ENCODE results near the gene HNRNPM.

Gene HNRNPM

DNA sequence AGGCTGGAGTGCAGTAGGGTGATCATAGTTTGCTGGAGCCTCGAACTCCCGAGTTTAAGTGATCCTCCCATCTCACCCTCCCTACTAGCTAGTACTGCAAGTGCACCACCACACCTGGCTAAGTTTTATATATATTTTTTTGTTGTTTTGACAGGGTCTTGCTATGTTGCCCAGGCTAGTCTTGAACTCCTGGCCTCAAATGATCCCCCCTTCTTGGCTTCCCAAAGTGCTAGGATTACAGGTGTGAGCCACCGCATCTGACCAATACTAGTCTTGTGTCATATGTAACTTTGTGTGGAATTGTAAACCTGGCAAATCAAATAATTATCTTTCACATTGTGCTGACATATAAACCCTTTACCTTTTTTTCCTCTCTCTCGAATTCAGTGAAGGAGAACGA, 10.2 kb downstream of the HNRNPM start:
- DNase-seq, result no peak
- intact Hi-C loops (cut with DNase I), result no loop called here

DNA sequence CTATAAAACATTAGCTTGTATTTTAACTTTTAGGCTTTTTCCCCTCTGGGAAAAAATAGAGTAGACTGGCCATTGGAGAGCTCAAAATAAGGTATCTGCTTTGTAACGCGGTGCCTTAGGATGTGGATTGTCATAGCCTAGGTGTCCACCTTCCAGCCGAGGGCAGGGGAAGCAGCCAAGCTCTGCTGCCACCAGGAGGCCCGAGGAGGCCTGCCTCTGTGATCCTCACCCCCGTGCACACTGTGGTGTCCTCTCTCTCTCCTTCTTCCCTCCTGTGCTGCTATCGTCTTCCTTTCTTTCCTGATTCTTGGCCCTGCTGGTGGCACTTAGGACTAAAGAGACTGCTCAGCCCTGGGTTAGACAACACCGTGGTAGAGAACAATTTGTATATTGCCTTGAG, 11.3 kb downstream of the HNRNPM start:
- DNase-seq, result no peak
- intact Hi-C loops (cut with DNase I), result no loop called here

DNA sequence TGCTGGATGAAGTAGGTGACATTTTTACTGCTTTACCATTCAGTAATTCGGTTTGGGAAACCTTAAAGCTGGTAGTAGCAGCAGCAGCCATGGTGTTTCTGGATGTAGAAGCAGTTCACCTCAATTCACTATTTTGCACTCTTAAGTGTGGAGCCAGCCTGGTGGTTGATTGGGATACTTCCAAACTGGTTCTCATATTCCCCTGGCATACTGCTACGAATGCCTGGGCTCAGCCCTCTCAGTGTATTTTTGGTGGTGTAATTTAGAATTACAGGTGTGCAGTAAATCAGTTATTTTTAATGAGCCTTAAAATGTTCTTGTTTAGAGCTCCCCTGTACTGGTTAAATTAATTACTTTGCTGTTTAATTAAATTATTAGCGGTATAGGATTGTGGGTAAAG, 12.4 kb downstream of the HNRNPM start:
- intact Hi-C loops (cut with DNase I), result no loop called here
- DNase-seq, result no peak

DNA sequence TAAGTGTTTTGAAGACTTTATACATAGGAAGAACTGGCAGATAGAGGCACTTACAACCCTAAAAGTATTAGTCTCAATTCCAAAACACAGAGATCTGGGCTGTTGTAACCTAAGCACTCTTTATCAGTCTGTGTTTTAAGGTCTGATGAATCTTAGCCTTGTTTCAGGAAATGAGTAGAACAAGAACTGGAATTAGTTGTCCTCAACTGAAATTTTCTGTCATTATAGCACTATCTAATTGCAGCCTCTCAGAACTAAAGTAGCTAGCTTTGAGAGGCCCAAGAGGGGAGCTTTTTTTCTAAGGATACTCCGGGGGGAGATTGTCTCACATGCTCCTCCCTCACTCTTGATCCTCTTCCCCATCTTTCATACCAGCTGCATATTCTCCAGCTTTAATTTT, 13.1 kb downstream of the HNRNPM start:
- intact Hi-C loops (cut with DNase I), result no loop called here
- DNase-seq, result no peak

DNA sequence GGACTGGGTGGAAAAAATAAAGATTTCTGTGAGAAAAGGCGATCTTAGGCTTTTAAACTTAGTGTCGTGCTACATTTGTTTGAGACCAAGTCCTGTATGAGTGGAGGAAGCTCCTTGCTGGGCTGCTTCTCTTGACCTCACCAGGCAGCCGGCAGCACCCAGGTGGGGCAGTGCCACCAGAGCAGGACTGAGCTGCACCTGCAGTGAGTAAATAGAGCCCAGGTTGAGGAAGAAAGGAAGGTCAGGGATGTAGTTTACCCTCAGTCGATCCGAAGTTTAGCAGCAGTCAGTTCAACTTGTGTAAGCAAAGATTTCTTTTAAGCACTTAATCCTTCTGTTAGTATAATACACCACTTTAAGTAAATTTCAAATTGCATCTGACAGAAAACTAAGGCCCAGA, 13.6 kb downstream of the HNRNPM start:
- no peak for DNase-seq
- intact Hi-C loops (cut with DNase I), result no loop called here

DNA sequence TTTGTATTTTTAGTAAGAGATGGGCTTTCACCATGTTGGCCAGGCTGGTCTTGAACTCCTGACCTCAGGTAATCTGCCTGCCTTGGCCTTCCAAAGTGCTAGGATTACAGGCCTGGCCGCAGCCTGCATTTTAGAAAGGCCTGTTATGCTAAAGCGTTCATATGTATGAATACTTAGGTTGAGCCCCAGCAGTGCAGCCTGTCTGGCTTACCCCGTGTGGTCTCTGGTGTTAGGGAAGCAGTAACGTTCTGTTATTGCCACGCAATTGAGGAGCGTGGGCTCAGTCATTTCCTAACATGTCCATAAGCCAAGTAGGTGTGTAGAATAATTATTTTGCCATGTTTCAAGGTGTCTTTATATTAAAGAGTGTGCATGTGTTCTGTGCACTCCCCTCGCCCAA, 14.3 kb downstream of the HNRNPM start:
- no peak for DNase-seq
- intact Hi-C loops (cut with DNase I), result no loop called here

DNA sequence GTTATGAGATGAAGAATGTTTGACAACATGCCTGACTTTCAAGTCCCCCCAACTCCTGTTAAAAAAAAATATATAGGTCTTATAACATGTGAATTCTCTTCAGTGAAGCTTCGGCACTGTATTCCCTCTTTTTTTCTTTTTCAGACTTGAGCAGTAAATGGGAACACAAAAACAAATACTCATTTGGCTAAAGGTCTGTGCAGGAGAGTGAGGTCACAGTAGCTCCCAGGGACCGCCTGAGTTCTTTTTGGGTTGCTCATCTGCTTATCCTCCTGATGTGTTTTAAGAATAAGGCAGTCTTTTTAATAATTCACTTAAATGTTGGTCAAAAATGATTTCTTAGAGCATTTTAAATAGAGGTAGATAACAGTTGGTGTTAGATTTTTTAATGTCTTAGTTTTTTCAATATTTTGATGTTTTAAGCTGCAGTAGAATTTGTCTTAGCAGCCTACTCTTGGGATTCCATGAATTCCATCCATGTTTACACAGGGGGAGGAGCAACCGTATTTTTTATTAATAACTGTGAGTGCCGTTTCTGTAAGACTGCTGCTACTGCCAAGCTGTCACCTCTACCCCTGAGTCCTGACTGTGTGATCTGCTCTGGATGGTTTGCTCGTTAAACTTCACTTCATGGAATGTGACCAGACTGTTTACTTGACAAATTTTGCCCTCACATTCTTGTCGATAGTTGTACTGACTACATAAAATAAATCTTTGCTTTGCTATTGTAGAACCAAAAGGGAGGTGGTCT, 14.9 kb downstream of the HNRNPM start:
- intact Hi-C loops (cut with DNase I), result no loop called here
- no peak for DNase-seq

DNA sequence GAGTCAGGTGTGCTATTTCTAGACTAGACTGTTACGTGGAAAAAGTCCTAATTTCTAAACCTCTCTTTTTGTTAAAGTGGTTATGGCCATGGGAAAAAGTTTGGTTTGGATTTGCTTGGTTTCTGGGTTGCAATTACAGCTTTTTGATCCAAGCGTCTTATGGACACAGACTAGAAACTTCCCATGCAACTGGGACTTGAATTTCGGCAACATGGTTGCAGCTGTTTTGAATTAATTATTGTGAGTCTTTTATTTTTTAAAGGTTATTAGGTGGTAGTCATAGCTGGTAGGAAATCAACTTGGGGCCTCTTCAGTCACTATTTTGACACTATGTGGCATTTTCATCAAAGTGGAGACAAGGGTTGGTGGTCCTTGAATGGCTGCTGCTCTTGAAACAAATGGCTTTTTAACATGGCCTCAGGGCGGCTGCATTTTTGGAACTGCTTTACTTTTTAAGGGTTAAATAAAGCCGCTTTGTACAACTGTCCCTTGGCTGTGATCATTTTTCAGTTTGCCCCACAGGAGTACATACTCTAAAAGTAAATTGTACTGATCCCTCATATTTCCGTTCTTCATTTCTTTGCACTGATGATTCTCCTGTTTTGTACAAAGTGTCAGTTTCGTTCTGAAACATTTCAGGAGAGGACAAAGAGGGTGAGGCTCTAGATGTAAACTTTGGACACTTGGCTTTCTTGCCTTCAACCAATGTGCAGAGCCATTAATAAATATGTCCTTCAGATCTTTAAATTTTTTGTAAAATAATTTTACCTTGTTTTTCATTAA, 15.9 kb downstream of the HNRNPM start:
- DNase-seq, result no peak
- intact Hi-C loops (cut with DNase I), result no loop called here

DNA sequence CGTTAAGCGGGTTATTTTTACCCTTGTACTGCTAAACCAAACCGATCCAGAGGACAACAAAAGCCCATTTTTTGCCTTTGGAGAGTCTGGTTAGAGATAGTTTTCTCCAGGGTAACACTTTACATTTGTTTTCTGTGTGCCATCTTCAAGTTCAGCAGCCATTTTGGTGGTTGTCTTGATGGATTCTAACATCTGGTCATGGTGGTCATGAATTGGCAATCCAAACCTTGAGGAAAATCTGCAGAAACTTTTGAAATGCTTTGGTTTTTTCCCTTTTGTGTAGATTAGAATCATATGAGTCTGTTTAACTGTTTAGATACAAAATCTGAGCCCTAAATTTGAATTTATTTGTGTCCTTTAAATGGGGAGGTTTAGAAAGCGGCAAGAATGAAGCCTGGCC, 16.6 kb downstream of the HNRNPM start:
- DNase-seq, result no peak
- intact Hi-C loops (cut with DNase I), result no loop called here

DNA sequence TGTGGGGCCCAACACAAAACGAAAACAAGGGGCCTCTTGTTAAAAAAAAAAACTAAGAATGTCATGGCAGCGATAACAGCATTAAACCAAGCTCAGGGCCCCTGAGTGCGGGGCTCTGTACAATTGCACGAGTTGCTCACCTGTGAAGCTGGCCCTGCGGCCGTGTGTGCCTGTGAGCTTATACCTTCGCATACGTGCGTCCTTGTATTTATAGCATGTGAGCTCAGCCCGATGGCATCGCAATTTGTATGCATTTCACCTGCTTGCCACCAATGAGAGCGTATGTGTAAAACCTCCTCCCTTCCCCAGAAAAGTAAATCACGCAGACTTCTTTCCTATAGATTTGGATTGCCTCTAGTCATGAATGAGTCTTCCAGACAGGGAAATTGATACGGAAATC, 17.1 kb downstream of the HNRNPM start:
- intact Hi-C loops (cut with DNase I), result no loop called here
- no peak for DNase-seq

DNA sequence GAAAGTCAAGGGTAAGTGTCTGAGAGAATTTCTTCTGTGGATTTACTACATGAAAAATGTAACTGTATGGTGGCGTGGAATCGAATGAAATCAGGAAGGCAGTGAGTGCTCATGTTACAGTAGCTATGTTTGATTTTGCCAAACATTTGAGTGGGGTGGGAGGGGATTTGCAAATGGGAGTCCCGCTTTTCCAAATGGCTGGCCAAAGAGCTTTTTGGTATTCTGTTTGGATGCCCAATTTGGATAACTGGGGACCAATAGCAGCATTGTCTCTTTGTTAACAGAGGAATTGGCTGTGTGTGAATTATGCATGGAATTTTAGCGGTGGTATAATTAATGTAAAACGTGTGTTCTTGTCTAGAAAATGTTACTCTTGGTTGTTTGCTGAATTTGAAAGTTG, 17.8 kb downstream of the HNRNPM start:
- intact Hi-C loops (cut with DNase I), result no loop called here
- no peak for DNase-seq

DNA sequence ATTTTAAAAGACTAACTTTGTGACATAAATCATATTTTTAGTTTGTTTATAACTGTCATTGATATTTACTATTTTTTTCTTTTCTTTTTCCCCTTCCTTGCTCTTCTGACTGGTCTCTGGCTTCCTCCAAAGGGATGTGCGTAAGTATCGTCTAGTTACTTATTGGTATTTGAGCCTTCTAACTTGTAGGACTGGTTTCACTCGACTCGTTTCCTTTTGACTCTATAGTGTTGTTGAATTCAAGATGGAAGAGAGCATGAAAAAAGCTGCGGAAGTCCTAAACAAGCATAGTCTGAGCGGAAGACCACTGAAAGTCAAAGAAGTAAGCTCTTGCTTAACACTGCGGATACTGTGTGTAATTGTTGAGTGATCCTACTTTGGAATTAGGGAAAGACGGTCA, 18.6 kb downstream of the HNRNPM start:
- intact Hi-C loops (cut with DNase I), result no loop called here
- DNase-seq, result no peak

DNA sequence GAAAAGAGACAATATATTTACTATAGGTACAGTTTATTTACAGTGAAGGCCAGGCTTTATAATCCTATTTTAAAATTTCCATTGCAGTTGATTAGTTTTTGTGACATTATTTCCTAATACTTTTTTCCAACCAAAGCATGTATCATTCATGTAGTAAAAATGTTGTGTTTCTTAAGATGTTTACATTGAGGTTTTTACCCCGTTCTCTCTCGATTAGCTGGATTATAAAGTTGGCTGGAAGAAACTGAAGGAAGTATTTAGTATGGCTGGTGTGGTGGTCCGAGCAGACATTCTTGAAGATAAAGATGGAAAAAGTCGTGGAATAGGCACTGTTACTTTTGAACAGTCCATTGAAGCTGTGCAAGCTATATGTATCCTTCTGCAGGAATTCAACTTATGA, 21.2 kb downstream of the HNRNPM start:
- no peak for DNase-seq
- intact Hi-C loops (cut with DNase I), result no loop called here

DNA sequence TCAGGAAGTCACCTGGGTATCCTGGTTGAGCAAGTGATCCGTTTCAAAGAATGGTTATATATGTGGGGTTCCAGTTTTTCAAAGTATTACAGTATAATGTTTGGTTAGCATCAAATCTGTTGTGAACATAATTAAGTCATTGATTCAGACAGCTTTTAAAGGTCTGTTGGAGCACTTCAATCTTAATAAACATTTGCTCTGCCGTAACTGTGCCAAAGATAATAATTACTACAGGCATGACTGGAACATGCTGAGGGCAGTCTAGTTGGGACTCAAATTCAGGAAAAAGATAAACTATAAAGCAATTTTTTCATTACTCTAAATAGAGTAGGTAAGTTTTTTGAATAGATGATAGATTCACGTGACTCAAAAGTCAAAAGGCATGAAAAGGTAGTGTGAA, 23.3 kb downstream of the HNRNPM start:
- intact Hi-C loops (cut with DNase I), result no loop called here

DNA sequence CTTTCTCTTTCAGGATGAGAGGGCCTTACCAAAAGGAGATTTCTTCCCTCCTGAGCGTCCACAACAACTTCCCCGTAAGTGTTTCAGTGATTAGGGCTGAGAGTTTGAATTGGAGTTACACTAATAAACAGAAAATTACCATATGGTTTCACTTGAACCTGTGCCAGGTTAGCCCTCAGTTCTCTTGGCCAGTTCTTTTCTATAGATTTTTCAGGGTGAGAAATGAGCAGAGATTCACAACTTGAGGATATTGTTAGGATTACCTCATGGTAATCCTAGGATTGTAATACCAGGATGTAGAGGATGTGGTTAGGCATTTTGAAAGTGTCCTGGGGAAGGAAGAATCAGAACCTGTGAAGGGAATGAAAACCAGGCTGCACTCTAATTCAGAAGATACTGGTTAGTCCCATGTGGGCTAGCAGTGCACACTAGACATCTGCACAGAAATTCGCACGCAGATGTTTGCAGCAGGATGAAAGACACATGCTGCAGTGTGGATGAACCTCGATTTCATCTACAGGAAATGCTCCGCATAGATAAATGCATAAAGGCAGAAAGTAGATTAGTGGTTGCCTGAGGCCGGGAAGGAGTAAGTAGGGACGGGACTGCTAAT, 24.1 kb downstream of the HNRNPM start:
- no peak for DNase-seq
- intact Hi-C loops (cut with DNase I), result no loop called here

More for the DNA sequence above, 23.3 kb downstream of the HNRNPM start:
- DNase-seq, result no peak

DNA sequence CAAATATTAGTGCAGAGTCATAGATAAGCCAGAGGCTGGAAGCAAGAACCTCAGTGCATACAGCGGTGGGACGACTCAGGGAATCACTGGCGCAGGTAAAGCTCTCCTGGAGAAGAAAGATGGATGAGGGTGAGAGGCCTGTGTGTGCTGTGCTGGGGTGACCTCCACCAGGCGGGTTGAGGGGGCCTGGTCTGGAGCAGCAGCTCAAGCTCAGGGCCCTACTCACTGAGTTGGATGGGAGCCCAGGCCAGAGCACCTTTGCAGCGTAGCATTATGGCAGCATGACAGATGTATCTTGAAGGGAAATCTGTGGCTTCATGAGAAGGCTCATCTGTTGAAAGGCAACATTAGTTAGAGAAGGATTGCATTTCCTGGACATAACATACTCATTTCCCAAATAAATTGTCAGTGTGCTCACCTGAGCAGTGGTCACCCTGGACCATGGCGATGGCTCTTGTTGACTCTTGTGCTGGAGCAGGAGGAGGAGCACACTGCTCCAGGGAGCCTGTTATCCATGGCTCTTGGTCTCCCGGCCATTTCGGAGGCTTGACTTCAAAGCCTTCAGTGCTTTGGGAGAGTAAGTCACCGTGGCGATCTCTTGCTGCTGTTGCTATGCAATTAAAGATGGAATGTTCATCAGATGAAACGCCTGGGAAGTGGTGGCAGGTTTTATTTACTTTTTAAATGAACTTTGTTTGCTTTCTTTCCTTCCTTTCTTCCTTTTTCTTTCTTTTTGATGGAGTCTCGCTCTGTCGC, 25.0 kb downstream of the HNRNPM start:
- intact Hi-C loops (cut with DNase I), result no loop called here
- no peak for DNase-seq

DNA sequence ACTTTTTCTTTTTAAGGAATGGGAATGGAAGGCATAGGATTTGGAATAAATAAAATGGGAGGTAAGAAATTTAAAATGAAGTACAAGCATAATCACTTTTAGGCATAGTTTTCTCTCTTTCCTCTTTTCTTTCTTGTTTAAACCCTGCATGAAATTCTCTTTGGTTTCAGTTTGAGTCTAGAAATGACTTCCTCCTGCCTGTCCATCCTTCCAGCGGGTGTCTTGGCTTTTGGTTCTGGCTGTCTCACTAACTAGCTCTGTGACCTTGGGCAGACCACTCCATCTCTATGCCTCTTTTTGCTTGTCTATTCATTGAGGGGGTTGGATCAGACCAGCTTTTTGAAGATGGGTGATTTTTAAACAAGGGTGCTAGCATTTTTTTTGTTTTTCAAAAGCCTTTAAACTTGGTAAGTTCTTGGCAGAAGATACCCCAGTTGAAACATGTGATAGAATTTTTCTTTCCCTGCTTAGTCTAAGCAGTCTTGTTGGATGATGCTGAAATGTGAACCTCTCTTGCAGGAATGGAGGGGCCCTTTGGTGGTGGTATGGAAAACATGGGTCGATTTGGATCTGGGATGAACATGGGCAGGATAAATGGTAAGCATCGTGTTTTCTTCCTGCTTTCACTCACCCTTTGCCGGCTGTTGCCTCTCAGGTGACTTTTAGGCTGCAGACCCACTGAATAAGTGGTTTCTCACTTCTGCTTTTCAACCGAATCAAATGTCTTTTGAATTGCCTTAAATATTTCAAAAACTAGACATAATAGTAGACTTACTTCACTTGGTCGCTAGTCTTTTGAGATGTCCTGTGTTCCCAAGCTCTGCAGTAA, 29.1 kb downstream of the HNRNPM start:
- intact Hi-C loops (cut with DNase I), result no loop called here
- DNase-seq, result peak in 2 of 42 donors; percentile 13 to 26

DNA sequence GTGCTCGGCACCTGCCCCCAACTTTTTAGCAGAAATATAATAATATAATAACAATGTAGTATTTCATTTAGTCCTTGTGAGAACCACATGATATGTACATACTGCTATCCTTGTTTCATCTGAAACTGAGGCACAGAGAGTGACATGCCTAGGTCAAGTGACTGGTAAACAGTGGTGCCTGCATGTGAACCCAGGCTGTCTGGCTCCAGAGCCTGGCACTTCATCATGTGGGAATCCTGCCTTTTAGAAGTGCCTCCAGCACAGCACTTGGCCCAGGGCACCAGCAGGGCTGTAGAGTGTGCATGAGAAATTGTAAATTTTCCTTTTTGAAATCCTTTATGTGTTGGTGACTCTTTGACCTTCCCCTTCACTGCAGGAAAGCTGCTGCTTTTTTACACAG, 30.2 kb downstream of the HNRNPM start:
- intact Hi-C loops (cut with DNase I), result no loop called here
- peak in 1 of 42 donors; percentile 11 for DNase-seq

DNA sequence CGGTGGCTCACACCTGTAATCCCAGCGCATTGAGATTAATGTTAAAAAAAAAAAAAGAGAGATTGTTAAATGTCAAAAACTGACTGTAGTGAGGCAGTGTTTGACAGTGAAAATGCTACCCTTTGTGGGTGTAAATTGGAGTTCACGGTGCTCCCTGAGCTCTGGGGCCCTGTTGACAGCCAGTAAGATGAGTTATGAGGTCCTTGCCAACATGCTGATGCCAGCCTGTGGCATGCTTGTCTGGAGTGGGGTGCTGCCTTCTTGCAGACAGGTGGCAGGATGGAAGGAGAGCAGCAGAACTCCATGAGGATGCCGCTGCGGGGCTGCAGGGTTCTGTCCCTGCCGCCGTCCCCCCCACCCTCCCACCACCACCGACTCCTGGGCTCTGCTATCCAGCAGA, 31.7 kb downstream of the HNRNPM start:
- intact Hi-C loops (cut with DNase I), result no loop called here
- DNase-seq, result peak in 33 of 42 donors; percentile 15 to 85 (median 56)

Data from head of caudate nucleus (tissue), 42 donors.